Pancreas (tissue), 10 donors: ENCODE data around the gene USP48. TPM values are rescaled to one million over a fixed set of nuclear protein-coding genes. Genes with fewer than 3 reads are reported as not detected.

Experiments used
- ATAC-seq, 4 donors: fragments of 200-7000 bp; cut with Tn5 transposase; one replicate each; pipeline versions ENCODE4 v1.8.0 to v1.9.1; 2020; ENCODE audit warnings: mild to moderate bottlenecking in 4 of 4, moderate library complexity in 4 of 4
- DNase-seq, 6 donors: peaks; one replicate each; pipeline ENCODE4 v3.0.0-alpha.2; 2020
- FAIRE-seq: peaks from 2 replicates; lab custom pipeline; 2012; peaks lifted over from hg19 to GRCh38; lab: Jason Lieb, UNC
- H3K27ac ChIP-seq, 4 donors: fragments of 200-600 bp; sonication (generic); 1 replicate in 3 of 4; 2 replicates in 1 of 4; pipeline versions ENCODE4 v1.5.0 to v1.8.0; 2020
- H3K27me3 ChIP-seq, 4 donors: fragments of 200-600 bp; one replicate each; pipeline ENCODE4 v1.8.0; 2021
- H3K36me3 ChIP-seq, 3 donors: fragments of 200-600 bp; sonication (generic) in 1 of 3; one replicate each; pipeline versions ENCODE4 v1.5.0 to v1.8.0; 2020 to 2021
- H3K4me1 ChIP-seq, 3 donors: fragments of 200-600 bp; one replicate each; pipeline ENCODE4 v1.8.0; 2021
- H3K4me3 ChIP-seq, 4 donors: fragments of 200-600 bp; sonication (generic) in 2 of 4; one replicate each; pipeline versions ENCODE4 v1.5.0 to v1.8.0; 2020 to 2021
- H3K9me3 ChIP-seq, 4 donors: fragments of 200-600 bp; one replicate each; pipeline ENCODE4 v1.8.0; 2021
- CTCF ChIP-seq, 4 donors: fragments of 200-600 bp; sonication (generic) in 3 of 4; IDR thresholded peaks; one replicate each; pipeline versions ENCODE4 v1.5.0 to v1.8.0; 2021; ENCODE audit warnings: antibody characterized with exemption in 4 of 4
- WGBS, 2 donors: extraction: QIAGEN DNeasy Blood & Tissue Kit; methylation state at CpG; one replicate each; pipeline ENCODE4 v1.1.7; 2013; 5-methylcytosine and 5-hydroxymethylcytosine counted together
- intact Hi-C, 3 donors: fragments of 100-400 bp; cut with DNase I; formaldehyde crosslinking; loops; one replicate each; pipeline versions ENCODE4 v1.11.1 to v1.14.2; 2022
- polyA plus RNA-seq, 2 donors: library from polyadenylated mRNA; stranded (reverse); fragments of 200-250 nt; gene quantifications; one replicate each; pipeline ENCODE4 v1.2.3, GENCODE V29; 2013
- total RNA-seq, 6 donors: library from RNA; stranded (reverse); fragmentation: NEBNext Ultra II Directional in 4 of 6; extraction: Animal tissue kit (Norgen Biotek cat#: 25700) in 4 of 6; gene quantifications; one replicate each; pipeline versions ENCODE4 v1.2.1 to v1.2.4, GENCODE V29; 2021 to 2023
- donor health status: healthy with polysubstance abuse.
- donor health status: DM: no; HTN: no; CAD: no; lungs with moderate emphysema.
- donor health status: DM: no; HTN: no; CAD: no.
- donor health status: control.
- donor health status: control.
- donor health status: Bipolar disorder and iron deficiency.
- donor health status: DM: yes; HTN: yes; CAD: no.
- donor health status: DM: no; HTN: no; CAD: no.
- donor health status: DM: no; HTN: no; CAD: no.
- donor health status: DM: yes; HTN: yes; CAD: no.

Gene USP48
- total and polyA plus RNA-seq, 8 donors, result 14.9 to 30.6 (median 25.9) TPM

- peak; percentile 52 to 78 (median 58) for ATAC-seq
- intact Hi-C loops, result no loop called here
- no peak for TF ChIP-seq CTCF (IDR thresholded peaks at IDR 0.05)
- 57 to 60% methylated on average over 19 of the region's 19 CpGs for WGBS, 2 donors
- peak in 4 of 6 donors; percentile 57 to 80 (median 66) for DNase-seq
- Histone ChIP-seq H3K36me3 (no peaks in the 10 kb centered on the region), H3K27ac (no peak overlapping the region), H3K27me3 (no peaks in the 10 kb centered on the region), H3K9me3 (no peaks in the 10 kb centered on the region), H3K4me3 (no peak overlapping the region), H3K4me1 (peaks cover 4 to 10% (median 10%) of the 10 kb centered on the region in 3 donors)
- FAIRE-seq, result no peak
Measured at GRCh38 chr1:21647431-21648351, 135.3 kb downstream of the USP48 start.

- intact Hi-C loops, result no loop called here
- WGBS, 2 donors, result 89 to 92% methylated on average over 5 of the region's 5 CpGs
- TF ChIP-seq CTCF (IDR thresholded peaks at IDR 0.05), result no peak
- ATAC-seq, result no peak
- no peaks in the 10 kb centered on the region for H3K36me3 ChIP-seq
- DNase-seq, result peak in 2 of 6 donors; percentile 22 to 33
- no peaks in the 10 kb centered on the region for H3K27me3 ChIP-seq
- H3K9me3 ChIP-seq, result no peaks in the 10 kb centered on the region
- FAIRE-seq, result no peak
- H3K27ac ChIP-seq, result no peak overlapping the region
- H3K4me1 ChIP-seq, result peaks cover 18 to 19% (median 18%) of the 10 kb centered on the region in 3 donors
- H3K4me3 ChIP-seq, result no peak overlapping the region
Measured at GRCh38 chr1:21645550-21645949, 137.4 kb downstream of the USP48 start.

- Histone ChIP-seq H3K4me1 (peaks cover 22 to 25% (median 23%) of the 10 kb centered on the region in 3 donors), H3K27me3 (no peaks in the 10 kb centered on the region), H3K27ac (no peak overlapping the region), H3K9me3 (no peaks in the 10 kb centered on the region), H3K4me3 (no peak overlapping the region), H3K36me3 (no peaks in the 10 kb centered on the region)
- no peak for ATAC-seq
- no peak for DNase-seq
- TF ChIP-seq CTCF (IDR thresholded peaks at IDR 0.05), result no peak
- 83 to 84% methylated on average over 5 of the region's 5 CpGs for WGBS, 2 donors
- intact Hi-C loops, result no loop called here
- FAIRE-seq, result no peak
Measured at GRCh38 chr1:21644906-21645305, 138.0 kb downstream of the USP48 start.

GRCh38 chr1:21644348-21644747 is 138.6 kb downstream of the USP48 start:
- no peak overlapping the region for H3K27ac ChIP-seq
- H3K36me3 ChIP-seq, result no peaks in the 10 kb centered on the region
- intact Hi-C loops, result no loop called here
- H3K27me3 ChIP-seq, result no peaks in the 10 kb centered on the region
- peaks cover 28 to 31% (median 28%) of the 10 kb centered on the region in 3 donors for H3K4me1 ChIP-seq
- H3K4me3 ChIP-seq, result no peak overlapping the region
- FAIRE-seq (no peak), DNase-seq (peak in 2 of 6 donors; percentile 23 to 43), ATAC-seq (no peak)
- no peaks in the 10 kb centered on the region for H3K9me3 ChIP-seq
- WGBS, 2 donors, result 91 to 92% methylated on average over 10 of the region's 10 CpGs
- no peak for TF ChIP-seq CTCF (IDR thresholded peaks at IDR 0.05)

GRCh38 chr1:21643624-21644023 is 139.3 kb downstream of the USP48 start:
- WGBS, 2 donors, result 88 to 95% methylated on average over 5 of the region's 5 CpGs
- Histone ChIP-seq H3K27ac (no peak overlapping the region), H3K9me3 (no peaks in the 10 kb centered on the region), H3K4me1 (peaks cover 34 to 37% (median 36%) of the 10 kb centered on the region in 3 donors), H3K4me3 (no peak overlapping the region), H3K36me3 (no peaks in the 10 kb centered on the region), H3K27me3 (no peaks in the 10 kb centered on the region)
- intact Hi-C loops, result no loop called here
- FAIRE-seq, result no peak
- DNase-seq, result no peak
- no peak for TF ChIP-seq CTCF (IDR thresholded peaks at IDR 0.05)
- no peak for ATAC-seq
